K562 (cell line): ENCODE results near the gene CTDSP2. TPM values are rescaled to one million over a fixed set of nuclear protein-coding genes. Genes with fewer than 3 reads are reported as not detected.

Source experiments
- ATAC-seq: fragments of 200-7000 bp; cut with Tn5 transposase; 3 replicates; pipeline ENCODE4 v1.9.1; 2020; ENCODE audit warnings: moderate library complexity
- BruUV-seq: library from RNA; stranded (reverse); fragments of 400-500 nt; replicated peaks from 2 replicates; lab custom pipeline; 2021; lab: Mats Ljungman, UMichigan
- CTCF ChIA-PET: fragments of 300-600 bp; formaldehyde crosslinking; extraction: SDS; loops from one replicate; lab custom pipeline; 2021; ENCODE audit warnings: low intra/inter-chr PET ratio; lab: Yijun Ruan, JAX
- POLR2A ChIA-PET: fragments of 300-600, 350-650 bp; sonication (Branson Sonifier 250); formaldehyde crosslinking; extraction: SDS; loops from one replicate; lab custom pipeline; 2021; ENCODE audit warnings: antibody characterized with exemption, inconsistent platforms; lab: Yijun Ruan, JAX
- DNase-seq, 4 experiments: peaks; one replicate each; pipeline versions ENCODE4 v3.0.0 to v3.0.0-alpha.2; 2011 to 2018; ENCODE audit warnings: low spot score in 3 of 4, mixed read lengths in 3 of 4; ENCODE audit errors: extremely low read depth in 1 of 4
- FAIRE-seq: peaks from 2 replicates; lab custom pipeline; 2011; peaks lifted over from hg19 to GRCh38; lab: Jason Lieb, UNC
- H2AFZ ChIP-seq: 2 replicates; pipeline ENCODE4 v1.6.0; 2011; ENCODE audit warnings: low read depth, low read length, control low read depth, inconsistent platforms
- H3K27ac ChIP-seq: fragments of 200-600 bp; 3 replicates; pipeline ENCODE4 v1.8.0; 2011; ENCODE audit warnings: low read depth, mild to moderate bottlenecking, control low read depth, inconsistent platforms, low read length, moderate library complexity, mixed read lengths; ENCODE audit errors: extremely low read depth
- H3K27me3 ChIP-seq, 2 experiments: fragments of 300-600 bp in 1 of 2; 2 replicates in 1 of 2; 3 replicates in 1 of 2; pipeline versions ENCODE4 v1.6.0 to v1.8.0; 2011; ENCODE audit warnings: inconsistent platforms in 2 of 2, low read length in 2 of 2, mild to moderate bottlenecking in 1 of 2, mixed read lengths in 1 of 2, moderate library complexity in 1 of 2; ENCODE audit not compliant: control insufficient read depth in 2 of 2, insufficient read depth in 2 of 2
- H3K36me3 ChIP-seq: fragments of 300-600 bp; 3 replicates; pipeline ENCODE4 v1.8.0; 2011; ENCODE audit warnings: mild to moderate bottlenecking, low read length, inconsistent platforms; ENCODE audit not compliant: control insufficient read depth, insufficient read depth
- H3K4me1 ChIP-seq, 2 experiments: fragments of 200-600 bp in 1 of 2; replicated peaks in 1 of 2; 2 replicates in 1 of 2; 3 replicates in 1 of 2; pipeline versions ENCODE4 v1.5.1 to v1.8.0; 2011; ENCODE audit warnings: inconsistent platforms in 2 of 2, low read length in 2 of 2, mild to moderate bottlenecking in 1 of 2, mixed read lengths in 1 of 2, moderate library complexity in 1 of 2; ENCODE audit not compliant: control insufficient read depth in 2 of 2, insufficient read depth in 2 of 2
- H3K4me2 ChIP-seq: 2 replicates; pipeline ENCODE4 v1.6.1; 2011; ENCODE audit warnings: low read length, control low read depth, inconsistent platforms, mixed read lengths; ENCODE audit not compliant: insufficient read depth
- H3K4me3 ChIP-seq: fragments of 200-600 bp; sonication (generic), shearing (Covaris generic); 2 replicates; pipeline ENCODE4 v1.5.1; 2016; ENCODE audit warnings: control low read depth, inconsistent platforms
- H3K79me2 ChIP-seq: fragments of 200-600 bp; 3 replicates; pipeline ENCODE4 v1.8.0; 2011; ENCODE audit warnings: low read length, inconsistent platforms; ENCODE audit not compliant: control insufficient read depth, insufficient read depth
- H3K9ac ChIP-seq, 2 experiments: 2 replicates each; pipeline versions ENCODE4 v1.6.0 to v1.6.1; 2011; ENCODE audit warnings: low read depth in 2 of 2, low read length in 2 of 2, control low read depth in 1 of 2, inconsistent platforms in 1 of 2, mild to moderate bottlenecking in 1 of 2, mixed read lengths in 1 of 2; ENCODE audit not compliant: insufficient read depth in 1 of 2
- H3K9me1 ChIP-seq: one replicate; pipeline ENCODE4 v1.6.0; 2011; ENCODE audit warnings: inconsistent platforms, mild to moderate bottlenecking, low read length, moderate library complexity; ENCODE audit not compliant: control insufficient read depth, insufficient read depth
- H3K9me3 ChIP-seq: replicated peaks from 2 replicates; pipeline ENCODE4 v1.5.1; 2011; ENCODE audit warnings: low read depth, low read length, inconsistent platforms; ENCODE audit not compliant: control insufficient read depth, insufficient read depth
- H4K20me1 ChIP-seq: replicated peaks from 2 replicates; pipeline ENCODE4 v1.6.1; 2011; ENCODE audit warnings: low read length, inconsistent platforms, mixed read lengths; ENCODE audit not compliant: control insufficient read depth, insufficient read depth
- HES1 ChIP-seq: fragments of 450-650 bp; IDR thresholded peaks from 2 replicates; pipeline ENCODE4 v1.6.1; 2016; ENCODE audit warnings: low read depth, mild to moderate bottlenecking, moderate library complexity
- KLF16 ChIP-seq: IDR thresholded peaks from 2 replicates; pipeline ENCODE4 v1.6.1; 2016; ENCODE audit warnings: antibody characterized with exemption
- MAZ ChIP-seq, 2 experiments: fragments of 450-650 bp in 1 of 2; sonication (generic) in 1 of 2; formaldehyde crosslinking; IDR thresholded peaks in 1 of 2; conservative IDR thresholded peaks in 1 of 2; 2 replicates each; pipeline versions ENCODE4 v1.4.0 to v1.5.0; 2020; ENCODE audit warnings: mild to moderate bottlenecking in 1 of 2, missing genetic modification reagents in 1 of 2
- RFX1 ChIP-seq: fragments of 450-650 bp; IDR thresholded peaks from 2 replicates; pipeline ENCODE4 v1.6.1; 2016; ENCODE audit warnings: mild to moderate bottlenecking, moderate library complexity
- RREB1 ChIP-seq: fragments of 250-450 bp; sonication (Bioruptor Pico); IDR thresholded peaks from 2 replicates; pipeline ENCODE4 v1.4.0; 2020
- SMAD2 ChIP-seq: fragments of 150-350 bp; IDR thresholded peaks from 2 replicates; pipeline ENCODE4 v1.6.1; 2014; ENCODE audit warnings: low read depth, mild to moderate bottlenecking, low read length
- SMAD4 ChIP-seq: fragments of 250-450 bp; sonication (Bioruptor Pico); conservative IDR thresholded peaks from 2 replicates; pipeline ENCODE4 v1.8.0; 2021; ENCODE audit warnings: inconsistent platforms, mild to moderate bottlenecking, moderate library complexity
- ZBTB26 ChIP-seq: fragments of 450-650 bp; formaldehyde crosslinking; IDR thresholded peaks from 2 replicates; pipeline ENCODE4 v1.4.0; 2022; ENCODE audit warnings: missing genetic modification characterization
- ZNF133 ChIP-seq: fragments of 250-450 bp; sonication (Bioruptor Pico); IDR thresholded peaks from 2 replicates; pipeline ENCODE4 v1.4.0; 2020; ENCODE audit warnings: mild to moderate bottlenecking
- ZNF146 ChIP-seq: IDR thresholded peaks from one replicate; pipeline ENCODE4 v1.6.1; 2018; ENCODE audit warnings: missing compliant biosample characterization; ENCODE audit not compliant: unreplicated experiment
- ZNF436 ChIP-seq: fragments of 250-450, 450-650 bp; sonication (Bioruptor Pico); formaldehyde crosslinking; IDR thresholded peaks from 2 replicates; pipeline ENCODE4 v1.7.0; 2020; ENCODE audit warnings: mild to moderate bottlenecking
- ZNF586 ChIP-seq: fragments of 450-650 bp; formaldehyde crosslinking; conservative IDR thresholded peaks from 2 replicates; pipeline ENCODE4 v1.4.0; 2020; ENCODE audit warnings: mild to moderate bottlenecking, moderate library complexity
- WGBS: fragments of 100-300 bp; shearing (Covaris generic); methylation state at CpG from one replicate; pipeline ENCODE4 v1.1.6; 2016; ENCODE audit warnings: low coverage, mixed read lengths; ENCODE audit not compliant: insufficient coverage; ENCODE audit errors: missing lambda C conversion rate; 5-methylcytosine and 5-hydroxymethylcytosine counted together
- in situ Hi-C: fragments of 300-500 bp; cut with MboI; formaldehyde crosslinking; loops from 4 replicates; pipeline ENCODE4 v1.15.0; 2018; ENCODE audit warnings: inconsistent platforms, mixed read lengths
- intact Hi-C: fragments of 100-400 bp; cut with micrococcal nuclease; formaldehyde crosslinking; loops from 2 replicates; pipeline ENCODE4 v1.14.2; 2022
- polyA plus RNA-seq, 8 experiments: library from polyadenylated mRNA; depleted of rRNA in 4 of 8; stranded (reverse) in 5 of 8; unstranded in 3 of 8; fragments of >200 nt; fragmentation: Nextera tagmentation in 2 of 8; fragmentation: Illumina TruSeq in 1 of 8; extraction: Ambion mirVana in 2 of 8; extraction: Trizol in 1 of 8; gene quantifications; 2 replicates each; pipeline versions ENCODE4 v1.2.1 to v1.2.3, GENCODE V29; 2011 to 2014; ENCODE audit warnings: inconsistent platforms in 1 of 8, missing spikeins in 1 of 8
- total RNA-seq, 7 experiments: library from RNA; depleted of rRNA in 6 of 7; stranded (reverse); fragments of >200 nt in 6 of 7; fragmentation: Illumina TruSeq in 2 of 7; extraction: Trizol in 2 of 7; gene quantifications; 2 replicates each; pipeline versions ENCODE4 v1.2.1 to v1.2.3, GENCODE V29; 2011 to 2021; ENCODE audit warnings: low replicate concordance in 1 of 7

The CTDSP2 gene
- total and polyA plus RNA-seq, 9 of the 15 experiments (the other 6 are each of a cell fraction or from before 2014, with no cell fraction given), result 20.4 to 108 (median 47.7) TPM

- Histone ChIP-seq H3K4me1 (peaks cover 32 to 38% of the 10 kb centered on the region in 2 experiments), H3K27me3 (no peaks in the 10 kb centered on the region), H4K20me1 (no peaks in the 10 kb centered on the region), H2AFZ (no peak overlapping the region), H3K4me3 (no peak overlapping the region), H3K36me3 (no peaks in the 10 kb centered on the region), H3K9me1 (no peaks in the 10 kb centered on the region), H3K4me2 (no peak overlapping the region), H3K27ac (no peak overlapping the region), H3K79me2 (no peaks in the 10 kb centered on the region), H3K9me3 (no peaks in the 10 kb centered on the region), H3K9ac (no peak overlapping the region; a peak in 1 of 4 replicates)
- intact Hi-C loops, result no loop called here
- no peak for TF ChIP-seq ZNF146 (CRISPR knock-in tag)
- no peak for TF ChIP-seq HES1
- TF ChIP-seq ZBTB26, result no peak
- TF ChIP-seq SMAD4 (CRISPR knock-in tag), result no peak
- no peak for TF ChIP-seq ZNF133 (CRISPR knock-in tag)
- TF ChIP-seq RREB1 (CRISPR knock-in tag), result no peak
- TF ChIP-seq RFX1, result no peak
- no peak for TF ChIP-seq ZNF586
- TF ChIP-seq MAZ (CRISPR knock-in tag; conservative IDR thresholded peaks at IDR 0.05 in 1 of 2, IDR thresholded peaks at IDR 0.05 in 1 of 2), result no peak
- no peak for TF ChIP-seq KLF16
- TF ChIP-seq SMAD2, result no peak
- no peak for TF ChIP-seq ZNF436 (CRISPR knock-in tag)
- POLR2A ChIA-PET, result interaction anchor here (1.4 to 1.6 kb wide), 2 partner anchors 9 to 63 kb away, joined by 3 to 6 read pairs; no protein-coding TSS in a partner anchor
- WGBS, result 50% methylated on average over 5 of the region's 6 CpGs
- BruUV-seq, result no TSS peak
- FAIRE-seq, result no peak
- in situ Hi-C loops, result no loop called here
- no peak for ATAC-seq
- CTCF ChIA-PET, result no interaction called here
- no peak for DNase-seq
These were observed 49.5 kb upstream of the CTDSP2 start for GRCh38 chr12:57896115-57896433.
